NT2/D1 (cell line): ENCODE results near the gene DYSF.
A peak's percentile ranks its signal among the peaks of the same experiment; 100 is the strongest.

ENCODE experiments used
- DNase-seq: peaks from one replicate; pipeline ENCODE4 v3.0.0-alpha.2; 2011; ENCODE audit warnings: low read depth, low spot score
- H3K27me3 ChIP-seq: 2 replicates; pipeline ENCODE4 v1.6.0; 2011; ENCODE audit warnings: mild to moderate bottlenecking; ENCODE audit not compliant: insufficient read length, insufficient read depth
- H3K36me3 ChIP-seq: 2 replicates; pipeline ENCODE4 v1.6.1; 2011; ENCODE audit warnings: mild to moderate bottlenecking, low read length, mixed read lengths; ENCODE audit not compliant: insufficient read depth, insufficient read length
- H3K4me1 ChIP-seq: 2 replicates; pipeline ENCODE4 v1.5.1; 2011; ENCODE audit not compliant: insufficient read depth, insufficient read length
- H3K4me3 ChIP-seq: 2 replicates; pipeline ENCODE4 v1.5.1; 2011; ENCODE audit warnings: low read depth; ENCODE audit not compliant: insufficient read length
- H3K9ac ChIP-seq: 2 replicates; pipeline ENCODE4 v1.6.0; 2011; ENCODE audit warnings: low read depth; ENCODE audit not compliant: insufficient read length
- H3K9me3 ChIP-seq: 2 replicates; pipeline ENCODE4 v1.5.1; 2011; ENCODE audit warnings: mild to moderate bottlenecking, low read length; ENCODE audit not compliant: insufficient read depth
- SUZ12 ChIP-seq: IDR thresholded peaks from 2 replicates; pipeline ENCODE4 v1.6.1; 2011; ENCODE audit not compliant: insufficient read length, insufficient read depth; ENCODE audit errors: extremely low read depth
- YY1 ChIP-seq: IDR thresholded peaks from 2 replicates; pipeline ENCODE4 v1.6.1; 2011; ENCODE audit not compliant: insufficient read length, insufficient read depth
- ZNF274 ChIP-seq: IDR thresholded peaks from 2 replicates; pipeline ENCODE4 v1.6.1; 2011; ENCODE audit warnings: mild to moderate bottlenecking, low read depth, low read length

Gene DYSF

DNA sequence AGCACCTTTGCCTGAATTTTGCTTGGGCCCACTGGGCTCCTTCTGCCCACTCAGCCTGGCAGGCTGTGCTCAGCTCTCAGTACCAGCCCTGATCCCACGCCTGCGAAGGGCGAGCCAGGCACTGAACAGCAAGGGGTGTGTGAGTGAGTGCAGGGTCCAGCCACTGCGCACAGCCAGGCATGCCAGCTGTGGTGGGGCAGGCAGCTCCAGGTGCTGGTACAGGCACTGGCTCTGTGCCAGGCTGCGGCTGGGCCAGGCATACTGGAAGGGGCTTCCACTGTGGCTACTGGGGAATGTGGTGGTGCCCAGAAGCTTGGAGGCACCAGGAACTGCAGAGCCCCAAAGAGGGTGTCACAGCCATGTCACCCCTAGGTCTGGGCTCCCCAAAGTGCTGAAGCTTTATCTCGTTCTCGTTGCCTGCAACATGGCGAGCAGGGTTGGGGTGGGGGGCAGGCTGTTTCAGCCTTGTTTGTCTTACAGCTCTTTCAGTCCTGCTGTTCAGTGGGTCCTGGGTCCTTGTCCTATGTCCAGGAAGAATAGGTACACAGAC, 8.8 kb downstream of the DYSF start:
- no peak overlapping the region for H3K4me3 ChIP-seq
- H3K9me3 ChIP-seq: peaks cover 26% of the 10 kb centered on the region; the same call in 1 of the 2 replicates
- peaks cover 6% of the 10 kb centered on the region for H3K36me3 ChIP-seq
- H3K27me3 ChIP-seq: peaks cover 36% of the 10 kb centered on the region
- TF ChIP-seq ZNF274 (no peak), SUZ12 (no peak), YY1 (no peak)
- no peak overlapping the region for H3K9ac ChIP-seq
- DNase-seq: no peak
- H3K4me1 ChIP-seq: no peaks in the 10 kb centered on the region

DNA sequence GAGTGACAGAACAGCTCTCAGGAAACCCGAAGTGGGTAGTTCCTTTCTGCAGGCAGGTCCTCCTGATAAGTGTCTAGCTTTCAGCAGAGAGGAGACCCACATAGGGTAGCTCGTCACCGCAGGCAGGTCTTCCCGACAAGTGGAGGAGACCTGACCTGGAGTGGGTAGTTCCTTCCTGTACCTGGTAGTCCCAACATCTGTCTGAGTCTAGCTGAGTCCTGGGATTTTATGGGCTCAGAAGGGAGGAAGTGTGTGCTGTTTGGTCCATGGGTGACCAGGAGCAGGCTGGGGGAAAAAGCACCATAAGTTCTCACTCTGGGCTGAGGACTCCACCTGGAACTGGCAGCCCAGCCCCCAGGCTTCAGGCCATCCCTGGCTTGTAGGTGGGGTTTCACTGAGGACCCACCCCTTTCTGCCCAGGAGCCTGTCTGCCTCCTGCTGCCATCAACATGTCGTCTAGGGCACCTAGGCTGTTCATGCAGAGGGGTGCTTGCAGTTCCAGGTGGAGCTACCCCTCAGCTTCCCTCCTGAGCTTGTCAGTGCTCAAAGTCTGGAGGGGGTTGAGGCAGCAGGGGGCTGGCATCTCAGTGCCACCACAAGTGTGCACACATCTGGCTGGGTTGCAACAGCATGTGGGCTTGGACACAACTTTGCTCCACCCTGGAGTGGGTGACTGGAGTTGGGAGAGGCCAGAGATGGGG, 9.4 kb downstream of the DYSF start:
- Histone ChIP-seq H3K4me3 (no peak overlapping the region), H3K9ac (no peak overlapping the region), H3K27me3 (peaks cover 43% of the 10 kb centered on the region), H3K36me3 (peaks cover 6% of the 10 kb centered on the region), H3K9me3 (peaks cover 26% of the 10 kb centered on the region; the same call in 1 of the 2 replicates), H3K4me1 (no peaks in the 10 kb centered on the region)
- no peak for TF ChIP-seq SUZ12
- no peak for TF ChIP-seq YY1
- no peak for TF ChIP-seq ZNF274
- DNase-seq: no peak

DNA sequence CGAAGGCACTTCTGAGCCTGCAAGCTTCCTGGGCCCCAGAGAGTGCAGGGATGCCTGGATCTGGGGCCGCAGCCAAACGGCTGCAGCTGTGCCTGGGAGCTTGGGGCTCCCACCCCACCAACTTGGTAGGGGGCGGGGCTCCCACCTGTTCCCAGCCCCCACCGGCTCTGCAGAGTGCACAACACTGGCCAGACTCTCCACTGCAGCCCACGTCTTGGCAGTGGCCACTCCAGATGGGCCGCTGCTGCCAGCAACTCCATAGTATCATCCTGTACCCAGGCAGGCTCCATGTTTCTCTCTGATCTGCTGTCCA, 9.9 kb downstream of the DYSF start:
- Histone ChIP-seq H3K9ac (no peak overlapping the region), H3K27me3 (peaks cover 48% of the 10 kb centered on the region), H3K9me3 (peaks cover 26% of the 10 kb centered on the region; the same call in 1 of the 2 replicates), H3K4me3 (no peak overlapping the region), H3K4me1 (no peaks in the 10 kb centered on the region), H3K36me3 (peaks cover 6% of the 10 kb centered on the region)
- TF ChIP-seq ZNF274: no peak
- TF ChIP-seq YY1: no peak
- no peak for TF ChIP-seq SUZ12
- DNase-seq: no peak

DNA sequence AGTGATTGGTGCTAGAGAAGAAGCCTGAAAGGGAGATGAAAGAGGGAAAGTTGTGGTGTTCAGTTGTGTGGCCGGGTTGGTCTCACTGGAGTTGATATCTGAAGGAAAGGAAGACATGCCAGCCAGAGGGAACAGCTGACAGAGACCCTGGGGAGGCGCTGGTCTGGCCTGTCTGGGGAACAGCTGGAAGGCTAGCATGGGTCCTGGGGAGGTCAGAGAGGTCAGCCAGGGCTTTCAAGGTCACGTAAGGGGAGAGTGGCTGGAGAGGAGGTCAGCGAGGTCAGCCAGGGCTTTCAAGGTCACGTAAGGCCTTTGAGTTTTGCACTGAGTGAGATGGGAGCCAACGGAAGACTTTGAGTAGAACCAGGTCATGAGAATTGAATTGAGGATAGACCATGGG, 11.0 kb downstream of the DYSF start:
- Histone ChIP-seq H3K36me3 (peaks cover under 1% of the 10 kb centered on the region), H3K4me1 (no peaks in the 10 kb centered on the region), H3K9me3 (peaks cover 26% of the 10 kb centered on the region; the same call in 1 of the 2 replicates), H3K4me3 (no peak overlapping the region), H3K27me3 (peaks cover 58% of the 10 kb centered on the region), H3K9ac (no peak overlapping the region)
- TF ChIP-seq YY1 (no peak), ZNF274 (no peak), SUZ12 (no peak)
- DNase-seq: no peak

DNA sequence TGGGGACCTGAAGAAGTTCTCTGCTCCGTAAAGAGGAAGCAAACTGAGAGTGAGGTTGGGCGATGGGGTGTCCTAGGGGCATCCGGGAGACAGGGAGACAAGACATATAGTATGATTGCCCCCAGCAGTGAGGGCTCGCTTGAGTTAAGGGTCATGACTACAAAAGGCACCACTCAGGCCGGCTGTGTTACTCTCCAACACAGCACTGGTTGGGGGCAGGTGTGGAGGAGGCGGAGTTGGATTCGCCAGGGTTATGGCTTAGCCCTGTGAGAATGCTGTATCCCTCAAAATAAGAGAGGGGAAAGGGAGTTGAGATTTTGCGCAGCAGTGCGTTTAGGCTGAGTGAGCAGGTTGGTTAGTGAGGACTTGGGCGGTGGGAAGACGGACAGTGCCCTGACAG, 12.0 kb downstream of the DYSF start:
- peaks cover 60% of the 10 kb centered on the region for H3K27me3 ChIP-seq
- H3K9ac ChIP-seq: no peak overlapping the region
- TF ChIP-seq ZNF274 (no peak), YY1 (no peak), SUZ12 (no peak)
- H3K9me3 ChIP-seq: peaks cover 26% of the 10 kb centered on the region; the same call in 1 of the 2 replicates
- no peaks in the 10 kb centered on the region for H3K4me1 ChIP-seq
- H3K36me3 ChIP-seq: no peaks in the 10 kb centered on the region
- DNase-seq: no peak
- H3K4me3 ChIP-seq: no peak overlapping the region

DNA sequence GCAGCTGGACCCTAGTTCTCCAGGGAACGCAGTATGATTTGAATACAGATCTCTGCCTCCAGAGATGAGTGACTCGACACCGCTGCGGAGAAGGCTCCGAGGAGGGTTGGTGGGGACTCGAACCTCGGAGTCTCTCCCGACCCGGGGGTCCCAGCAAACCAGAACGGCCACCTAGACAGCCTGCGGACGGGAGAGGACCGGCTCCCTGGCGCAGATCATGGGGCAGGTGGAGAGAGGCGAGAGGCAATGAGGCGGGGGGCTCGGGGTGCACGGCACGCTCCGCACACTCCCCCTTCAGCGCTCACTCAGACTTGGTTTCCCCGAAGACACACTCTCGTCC, 12.6 kb downstream of the DYSF start:
- Histone ChIP-seq H3K36me3 (no peaks in the 10 kb centered on the region), H3K9me3 (peaks cover 26% of the 10 kb centered on the region; the same call in 1 of the 2 replicates), H3K27me3 (peaks cover 60% of the 10 kb centered on the region), H3K4me1 (no peaks in the 10 kb centered on the region), H3K4me3 (peak overlapping the region; percentile 51), H3K9ac (peak overlapping the region; percentile 64)
- TF ChIP-seq YY1: no peak
- DNase-seq: no peak

DNA sequence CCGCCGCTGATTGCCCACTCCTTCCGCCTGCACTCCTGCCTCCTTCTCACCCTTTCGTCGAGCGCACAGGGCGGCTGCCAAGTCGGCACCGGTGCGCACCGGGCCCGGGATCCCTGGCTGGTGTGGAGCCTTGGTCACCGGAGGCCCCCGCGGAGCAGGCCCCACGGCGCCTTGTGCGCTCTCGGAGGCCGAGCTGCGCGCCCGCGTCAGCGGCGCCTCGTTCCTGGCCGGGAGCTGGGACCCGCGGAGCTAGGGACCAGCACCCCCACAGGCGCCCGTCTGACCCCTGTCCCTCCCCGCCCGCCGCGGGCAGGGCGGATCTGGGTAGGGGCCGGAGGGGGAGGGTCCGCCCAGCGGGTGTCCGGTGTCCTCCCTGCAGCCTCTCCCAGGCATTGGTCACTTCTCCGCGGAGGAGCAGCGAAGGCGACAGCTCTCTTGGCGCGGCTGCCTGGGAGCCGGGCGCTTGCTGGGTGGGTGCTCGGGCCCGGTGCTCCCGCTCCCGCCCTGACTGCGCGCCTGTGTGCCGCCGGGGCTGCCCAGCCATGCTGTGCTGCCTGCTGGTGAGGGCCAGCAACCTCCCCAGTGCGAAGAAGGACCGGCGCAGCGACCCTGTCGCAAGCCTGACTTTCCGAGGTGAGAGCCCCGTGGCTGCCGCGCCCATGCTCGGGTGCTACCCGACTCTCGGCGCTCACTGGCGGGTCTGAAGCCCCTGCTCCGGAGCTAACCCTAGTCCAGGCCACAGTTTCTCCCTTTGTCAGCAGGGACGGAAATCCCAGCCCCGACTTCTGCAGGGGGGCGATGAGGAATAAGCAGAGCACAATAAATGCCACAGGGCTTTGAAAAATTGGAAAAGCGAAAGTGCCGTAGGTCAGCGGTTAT, 13.2 kb downstream of the DYSF start:
- peaks cover 60% of the 10 kb centered on the region for H3K27me3 ChIP-seq
- DNase-seq: no peak

More for the DNA sequence above, 13.2 kb downstream of the DYSF start:
- Histone ChIP-seq H3K4me1 (no peaks in the 10 kb centered on the region), H3K36me3 (no peaks in the 10 kb centered on the region), H3K9ac (peak overlapping the region; percentile 64), H3K4me3 (peak overlapping the region; percentile 51), H3K9me3 (peaks cover 26% of the 10 kb centered on the region; the same call in 1 of the 2 replicates)
- peak; percentile 63 for TF ChIP-seq SUZ12
- no peak for TF ChIP-seq YY1
